SK-N-SH (cell line): Measurements from ENCODE around the gene DIP2A. TPM values are rescaled to one million over a fixed set of nuclear protein-coding genes. Genes with fewer than 3 reads are reported as not detected.

ENCODE experiments used
- CTCF ChIA-PET: fragments of 300-600, 350-600 bp; formaldehyde crosslinking; extraction: SDS; loops from one replicate; lab custom pipeline; 2021; lab: Yijun Ruan, JAX
- POLR2A ChIA-PET: fragments of 350-600 bp; sonication (Branson Sonifier 250); formaldehyde crosslinking; extraction: SDS; loops from one replicate; lab custom pipeline; 2020; ENCODE audit warnings: antibody characterized with exemption, inconsistent platforms; lab: Yijun Ruan, JAX
- DNase-seq: peaks from one replicate; pipeline ENCODE4 v3.0.0; 2012
- H2AFZ ChIP-seq: fragments of 200-600 bp; sonication (generic); 2 replicates; pipeline ENCODE4 v1.8.1; 2016; ENCODE audit warnings: antibody characterized with exemption, mild to moderate bottlenecking, low read depth
- H3F3A ChIP-seq: fragments of 200-600 bp; sonication (generic); replicated peaks from 2 replicates; pipeline ENCODE3; 2016; ENCODE audit warnings: antibody characterized with exemption, mild to moderate bottlenecking; ENCODE audit not compliant: insufficient read depth
- H3K27ac ChIP-seq, 2 experiments: fragments of 200-500 bp in 1 of 2; fragments of 200-600 bp in 1 of 2; sonication (Bioruptor generic) in 1 of 2; sonication (generic), shearing (Covaris generic) in 1 of 2; 2 replicates each; pipeline versions ENCODE4 v1.5.1 to v1.6.1; 2014 to 2016; ENCODE audit warnings: low read depth in 2 of 2, inconsistent platforms in 1 of 2, low read length in 1 of 2, mild to moderate bottlenecking in 1 of 2, mixed read lengths in 1 of 2
- H3K27me3 ChIP-seq: fragments of 200-600 bp; sonication (generic), shearing (Covaris generic); 2 replicates; pipeline ENCODE4 v1.6.1; 2016; ENCODE audit warnings: mixed run types; ENCODE audit not compliant: insufficient read depth
- H3K36me3 ChIP-seq, 2 experiments: fragments of 200-500 bp in 1 of 2; fragments of 200-600 bp in 1 of 2; sonication (Bioruptor generic) in 1 of 2; sonication (generic) in 1 of 2; replicated peaks in 1 of 2; 2 replicates each; pipeline versions ENCODE3 to v1.5.1; 2014 to 2016; ENCODE audit warnings: low read length in 1 of 2, mild to moderate bottlenecking in 1 of 2; ENCODE audit not compliant: insufficient read depth in 2 of 2, control insufficient read depth in 1 of 2
- H3K4me1 ChIP-seq, 2 experiments: fragments of 200-500 bp in 1 of 2; fragments of 200-600 bp in 1 of 2; sonication (Bioruptor generic) in 1 of 2; sonication (generic), shearing (Covaris generic) in 1 of 2; 2 replicates each; pipeline versions ENCODE4 v1.5.1 to v1.6.1; 2014 to 2016; ENCODE audit warnings: low read depth in 1 of 2, low read length in 1 of 2, mixed run types in 1 of 2; ENCODE audit not compliant: insufficient read depth in 2 of 2, control insufficient read depth in 1 of 2
- H3K4me2 ChIP-seq: fragments of 200-600 bp; sonication (generic), shearing (Covaris generic); 2 replicates; pipeline ENCODE4 v1.6.1; 2017; ENCODE audit warnings: mixed run types
- H3K4me3 ChIP-seq, 2 experiments: fragments of 200-500 bp in 1 of 2; fragments of 200-600 bp in 1 of 2; sonication (Bioruptor generic) in 1 of 2; sonication (generic), shearing (Covaris generic) in 1 of 2; 2 replicates each; pipeline versions ENCODE4 v1.5.1 to v1.8.1; 2014 to 2016; ENCODE audit warnings: low read depth in 2 of 2, inconsistent platforms in 1 of 2, low read length in 1 of 2, mild to moderate bottlenecking in 1 of 2, mixed read lengths in 1 of 2, moderate library complexity in 1 of 2
- H3K79me2 ChIP-seq: fragments of 200-600 bp; sonication (generic); 2 replicates; pipeline ENCODE4 v1.8.1; 2017; ENCODE audit warnings: mild to moderate bottlenecking; ENCODE audit not compliant: insufficient read depth
- H3K9ac ChIP-seq: fragments of 200-600 bp; sonication (generic); 2 replicates; pipeline ENCODE4 v1.6.1; 2017; ENCODE audit warnings: mixed run types
- H3K9me2 ChIP-seq: fragments of 200-600 bp; sonication (generic); 2 replicates; pipeline ENCODE4 v1.6.1; 2017; ENCODE audit warnings: mixed run types
- H3K9me3 ChIP-seq: fragments of 200-600 bp; sonication (generic); 2 replicates; pipeline ENCODE4 v1.6.1; 2017; ENCODE audit warnings: mixed run types, mild to moderate bottlenecking, moderate library complexity
- H4K20me1 ChIP-seq: fragments of 200-600 bp; sonication (generic); 2 replicates; pipeline ENCODE4 v1.6.1; 2017; ENCODE audit warnings: mild to moderate bottlenecking, mixed run types; ENCODE audit not compliant: insufficient read depth
- CTCF ChIP-seq: fragments of 200-600 bp; sonication (generic); IDR thresholded peaks from 2 replicates; pipeline ENCODE4 v1.6.1; 2017; ENCODE audit warnings: antibody characterized with exemption, mild to moderate bottlenecking, moderate library complexity
- EP300 ChIP-seq, 2 experiments: IDR thresholded peaks; 2 replicates each; pipeline versions ENCODE4 v1.4.0 to v1.6.1; 2012; ENCODE audit warnings: borderline replicate concordance in 1 of 2, low read depth in 1 of 2, low read length in 1 of 2
- FOSL2 ChIP-seq: IDR thresholded peaks from 2 replicates; pipeline ENCODE4 v1.4.0; 2012; ENCODE audit warnings: low read depth, mild to moderate bottlenecking, moderate library complexity, borderline replicate concordance
- FOXJ3 ChIP-seq: sonication (generic); formaldehyde crosslinking; IDR thresholded peaks from 2 replicates; pipeline ENCODE4 v1.5.1; 2020; ENCODE audit warnings: mild to moderate bottlenecking, missing genetic modification reagents
- FOXM1 ChIP-seq: IDR thresholded peaks from 2 replicates; pipeline ENCODE4 v1.4.0; 2012; ENCODE audit warnings: low read depth, mild to moderate bottlenecking
- GATA2 ChIP-seq: sonication (generic); formaldehyde crosslinking; IDR thresholded peaks from 2 replicates; pipeline ENCODE4 v1.5.0; 2020; ENCODE audit warnings: mild to moderate bottlenecking, missing genetic modification reagents
- MAX ChIP-seq: IDR thresholded peaks from 2 replicates; pipeline ENCODE4 v1.4.0; 2012; ENCODE audit warnings: low read depth
- MXI1 ChIP-seq: IDR thresholded peaks from 2 replicates; pipeline ENCODE4 v1.6.1; 2012; ENCODE audit warnings: mild to moderate bottlenecking, low read depth, low read length, improper control_type of control experiment
- RFX5 ChIP-seq: IDR thresholded peaks from 2 replicates; pipeline ENCODE4 v1.6.1; 2012; ENCODE audit warnings: mild to moderate bottlenecking, improper control_type of control experiment, low read length
- RXRA ChIP-seq: IDR thresholded peaks from 2 replicates; pipeline ENCODE4 v1.4.0; 2012; ENCODE audit warnings: low read depth, mild to moderate bottlenecking, borderline replicate concordance
- SIN3A ChIP-seq: IDR thresholded peaks from 2 replicates; pipeline ENCODE4 v1.6.1; 2012; ENCODE audit warnings: low read depth, mild to moderate bottlenecking, low read length, moderate library complexity, borderline replicate concordance
- SMC3 ChIP-seq: IDR thresholded peaks from 2 replicates; pipeline ENCODE4 v1.6.1; 2012; ENCODE audit warnings: low read depth, low read length, improper control_type of control experiment
- TEAD4 ChIP-seq: IDR thresholded peaks from 2 replicates; pipeline ENCODE4 v1.4.0; 2012; ENCODE audit warnings: mild to moderate bottlenecking, borderline replicate concordance; ENCODE audit not compliant: insufficient read depth
- YY1 ChIP-seq: IDR thresholded peaks from 2 replicates; pipeline ENCODE4 v1.4.0; 2012; ENCODE audit warnings: low read depth, mild to moderate bottlenecking
- WGBS: methylation state at CpG from one replicate; pipeline ENCODE4 v1.1.6; 2017; ENCODE audit warnings: low lambda C conversion rate; 5-methylcytosine and 5-hydroxymethylcytosine counted together
- polyA plus RNA-seq, 3 experiments: library from polyadenylated mRNA; depleted of rRNA; stranded (reverse); fragments of >200 nt; gene quantifications; 2 replicates each; pipeline ENCODE4 v1.2.3, GENCODE V29; 2012
- TF ChIP-seq, protein P1 (sequence below): IDR thresholded peaks from 2 replicates; pipeline ENCODE4 v1.4.0; 2012; ENCODE audit warnings: low read depth, borderline replicate concordance
- TF ChIP-seq, protein P2 (sequence below): IDR thresholded peaks from 2 replicates; pipeline ENCODE4 v1.4.0; 2012; ENCODE audit warnings: low read depth, borderline replicate concordance
- TF ChIP-seq, protein P3 (sequence below): fragments of 150-350 bp; IDR thresholded peaks from 2 replicates; pipeline ENCODE4 v1.6.1; 2017; ENCODE audit warnings: antibody characterized with exemption, low read length, low read depth, borderline replicate concordance
- TF ChIP-seq, protein P4 (sequence below): fragments of 150-350 bp; IDR thresholded peaks from 2 replicates; pipeline ENCODE4 v1.6.1; 2016; ENCODE audit warnings: mild to moderate bottlenecking, low read depth, low read length

Gene DIP2A
- polyA plus RNA-seq, 1 of the 3 experiments (the other 2 are of a cell fraction): 26.9 TPM

GRCh38 chr21:46607636-46608035 lies 148.9 kb downstream of the DIP2A start:
- Histone ChIP-seq H3K4me3 (no peak overlapping the region), H3K27ac (no peak overlapping the region), H3K27me3 (no peaks in the 10 kb centered on the region), H3K9ac (no peak overlapping the region), H3K9me2 (no peaks in the 10 kb centered on the region), H3K79me2 (no peaks in the 10 kb centered on the region), H3F3A (no peaks in the 10 kb centered on the region), H3K4me1 (peaks cover 5 to 10% of the 10 kb centered on the region in 2 experiments; a peak in 2 of 4 replicates), H3K36me3 (no peaks in the 10 kb centered on the region), H4K20me1 (no peaks in the 10 kb centered on the region), H3K4me2 (no peak overlapping the region), H3K9me3 (0 out of 2 replicates have a peak, but pooled peaks cover 3% of the 10 kb centered on the region), H2AFZ (no peak overlapping the region)
- no peak for DNase-seq
- ChIA-PET POLR2A (no interaction called here), CTCF (no interaction called here)
- 72% methylated on average over 2 of the region's 2 CpGs for WGBS
- TF ChIP-seq, protein P1, sequence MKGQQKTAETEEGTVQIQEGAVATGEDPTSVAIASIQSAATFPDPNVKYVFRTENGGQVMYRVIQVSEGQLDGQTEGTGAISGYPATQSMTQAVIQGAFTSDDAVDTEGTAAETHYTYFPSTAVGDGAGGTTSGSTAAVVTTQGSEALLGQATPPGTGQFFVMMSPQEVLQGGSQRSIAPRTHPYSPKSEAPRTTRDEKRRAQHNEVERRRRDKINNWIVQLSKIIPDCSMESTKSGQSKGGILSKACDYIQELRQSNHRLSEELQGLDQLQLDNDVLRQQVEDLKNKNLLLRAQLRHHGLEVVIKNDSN: no peak
- TF ChIP-seq MXI1 (no peak), FOSL2 (no peak), SMC3 (no peak), GATA2 (CRISPR knock-in tag) (no peak), TEAD4 (no peak), RFX5 (no peak), MAX (no peak), FOXJ3 (no peak), SIN3A (no peak), EP300 (IDR thresholded peaks at IDR 0.05; ENCODE audit: borderline replicate concordance in 1 of 2, low read depth in 1 of 2, low read length in 1 of 2) (no peak), RXRA (no peak), FOXM1 (no peak), CTCF (no peak), YY1 (no peak)
- TF ChIP-seq, protein P2, sequence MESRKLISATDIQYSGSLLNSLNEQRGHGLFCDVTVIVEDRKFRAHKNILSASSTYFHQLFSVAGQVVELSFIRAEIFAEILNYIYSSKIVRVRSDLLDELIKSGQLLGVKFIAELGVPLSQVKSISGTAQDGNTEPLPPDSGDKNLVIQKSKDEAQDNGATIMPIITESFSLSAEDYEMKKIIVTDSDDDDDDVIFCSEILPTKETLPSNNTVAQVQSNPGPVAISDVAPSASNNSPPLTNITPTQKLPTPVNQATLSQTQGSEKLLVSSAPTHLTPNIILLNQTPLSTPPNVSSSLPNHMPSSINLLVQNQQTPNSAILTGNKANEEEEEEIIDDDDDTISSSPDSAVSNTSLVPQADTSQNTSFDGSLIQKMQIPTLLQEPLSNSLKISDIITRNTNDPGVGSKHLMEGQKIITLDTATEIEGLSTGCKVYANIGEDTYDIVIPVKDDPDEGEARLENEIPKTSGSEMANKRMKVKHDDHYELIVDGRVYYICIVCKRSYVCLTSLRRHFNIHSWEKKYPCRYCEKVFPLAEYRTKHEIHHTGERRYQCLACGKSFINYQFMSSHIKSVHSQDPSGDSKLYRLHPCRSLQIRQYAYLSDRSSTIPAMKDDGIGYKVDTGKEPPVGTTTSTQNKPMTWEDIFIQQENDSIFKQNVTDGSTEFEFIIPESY: no peak
- TF ChIP-seq, protein P3, sequence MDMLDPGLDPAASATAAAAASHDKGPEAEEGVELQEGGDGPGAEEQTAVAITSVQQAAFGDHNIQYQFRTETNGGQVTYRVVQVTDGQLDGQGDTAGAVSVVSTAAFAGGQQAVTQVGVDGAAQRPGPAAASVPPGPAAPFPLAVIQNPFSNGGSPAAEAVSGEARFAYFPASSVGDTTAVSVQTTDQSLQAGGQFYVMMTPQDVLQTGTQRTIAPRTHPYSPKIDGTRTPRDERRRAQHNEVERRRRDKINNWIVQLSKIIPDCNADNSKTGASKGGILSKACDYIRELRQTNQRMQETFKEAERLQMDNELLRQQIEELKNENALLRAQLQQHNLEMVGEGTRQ: no peak
- TF ChIP-seq, protein P4, sequence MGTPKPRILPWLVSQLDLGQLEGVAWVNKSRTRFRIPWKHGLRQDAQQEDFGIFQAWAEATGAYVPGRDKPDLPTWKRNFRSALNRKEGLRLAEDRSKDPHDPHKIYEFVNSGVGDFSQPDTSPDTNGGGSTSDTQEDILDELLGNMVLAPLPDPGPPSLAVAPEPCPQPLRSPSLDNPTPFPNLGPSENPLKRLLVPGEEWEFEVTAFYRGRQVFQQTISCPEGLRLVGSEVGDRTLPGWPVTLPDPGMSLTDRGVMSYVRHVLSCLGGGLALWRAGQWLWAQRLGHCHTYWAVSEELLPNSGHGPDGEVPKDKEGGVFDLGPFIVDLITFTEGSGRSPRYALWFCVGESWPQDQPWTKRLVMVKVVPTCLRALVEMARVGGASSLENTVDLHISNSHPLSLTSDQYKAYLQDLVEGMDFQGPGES: no peak
